Gastroesophageal sphincter (tissue), 4 donors: ENCODE data around the gene RXRA. TPM values are rescaled to one million over a fixed set of nuclear protein-coding genes. Genes with fewer than 3 reads are reported as not detected.

ENCODE experiments used
- ATAC-seq: fragments of 150-250 bp; one replicate; pipeline ENCODE4 v1.9.1; 2016; ENCODE audit warnings: mild to moderate bottlenecking, moderate library complexity
- H3K27ac ChIP-seq, 4 donors: fragments of 200-600 bp; sonication (generic) in 3 of 4; 1 replicate in 3 of 4; 2 replicates in 1 of 4; pipeline ENCODE4 v1.5.1; 2016 to 2019
- H3K27me3 ChIP-seq: fragments of 200-600 bp; sonication (generic); one replicate; pipeline ENCODE4 v1.5.1; 2019
- H3K36me3 ChIP-seq, 2 donors: fragments of 200-600 bp; sonication (generic); one replicate each; pipeline ENCODE4 v1.5.1; 2019; ENCODE audit warnings: control low read depth in 1 of 2
- H3K4me1 ChIP-seq, 3 donors: fragments of 200-600 bp; sonication (generic); 1 replicate in 2 of 3; 2 replicates in 1 of 3; pipeline ENCODE4 v1.5.1; 2016 to 2019; ENCODE audit warnings: control low read depth in 2 of 3
- H3K4me3 ChIP-seq, 2 donors: fragments of 200-600 bp; sonication (generic); one replicate each; pipeline ENCODE4 v1.5.1; 2019; ENCODE audit warnings: mild to moderate bottlenecking in 1 of 2, moderate library complexity in 1 of 2
- H3K9me3 ChIP-seq, 3 donors: fragments of 200-600 bp; sonication (generic); one replicate each; pipeline ENCODE4 v1.5.1; 2017 to 2019; ENCODE audit warnings: control low read depth in 2 of 3
- CTCF ChIP-seq, 4 experiments: fragments of 200-600 bp in 2 of 4; fragments of 450-650 bp in 2 of 4; sonication (generic) in 1 of 4; IDR thresholded peaks; one replicate each; pipeline ENCODE4 v1.5.1; 2017 to 2019; ENCODE audit warnings: antibody characterized with exemption in 4 of 4, mild to moderate bottlenecking in 2 of 4, moderate library complexity in 2 of 4
- EP300 ChIP-seq: sonication (generic); formaldehyde crosslinking; IDR thresholded peaks from one replicate; pipeline ENCODE4 v1.6.1; 2017; ENCODE audit warnings: antibody characterized with exemption, mild to moderate bottlenecking
- POLR2A ChIP-seq, 2 donors: fragments of 450-650 bp; IDR thresholded peaks; one replicate each; pipeline ENCODE4 v1.6.1; 2017; ENCODE audit warnings: antibody characterized with exemption in 2 of 2, mild to moderate bottlenecking in 2 of 2, moderate library complexity in 1 of 2
- POLR2AphosphoS5 ChIP-seq: sonication (generic); formaldehyde crosslinking; IDR thresholded peaks from one replicate; pipeline ENCODE4 v1.6.1; 2017; ENCODE audit warnings: antibody characterized with exemption
- WGBS, 2 donors: methylation state at CpG; one replicate each; pipeline ENCODE4 v1.1.5; 2018; ENCODE audit warnings: low coverage in 1 of 2; 5-methylcytosine and 5-hydroxymethylcytosine counted together
- total RNA-seq, 4 donors: library from RNA; depleted of rRNA; stranded (reverse); fragments of >200 nt; gene quantifications; one replicate each; pipeline ENCODE4 v1.1.0, GENCODE V29; 2016

Gene RXRA
- total RNA-seq, 4 donors from 2014 or later, result 45.1 to 78.9 (median 55.3) TPM

GRCh38 chr9:134390537-134390936 is 64.3 kb downstream of the RXRA start:
- Histone ChIP-seq H3K9me3 (no peaks in the 10 kb centered on the region), H3K36me3 (no peaks in the 10 kb centered on the region), H3K4me1 (peaks cover 0 to 98% (median 77%) of the 10 kb centered on the region in 3 donors), H3K27me3 (no peaks in the 10 kb centered on the region), H3K27ac (peak overlapping the region in 1 of 4 donors; percentile 82), H3K4me3 (no peak overlapping the region)
- no peak for ATAC-seq
- 100% methylated on average over 1 of the region's 17 CpGs; no CpG with 5 or more reads in 1 of the 2 donors for WGBS, 2 donors
- TF ChIP-seq POLR2A (IDR thresholded peaks at IDR 0.05), result no peak
- no peak for TF ChIP-seq CTCF (IDR thresholded peaks at IDR 0.05)
- TF ChIP-seq POLR2AphosphoS5, result no peak
- no peak for TF ChIP-seq EP300

- no peaks in the 10 kb centered on the region for H3K9me3 ChIP-seq
- ATAC-seq, result no peak
- TF ChIP-seq POLR2A (IDR thresholded peaks at IDR 0.05) (no peak), CTCF (IDR thresholded peaks at IDR 0.05) (no peak), EP300 (no peak), POLR2AphosphoS5 (no peak)
- WGBS, 2 donors, result no CpG with 5 or more reads among the region's 11 CpGs
- no peaks in the 10 kb centered on the region for H3K36me3 ChIP-seq
- H3K4me1 ChIP-seq, result peaks cover 0 to 98% (median 77%) of the 10 kb centered on the region in 3 donors
- H3K27ac ChIP-seq, result peak overlapping the region in 1 of 4 donors; percentile 4
- no peaks in the 10 kb centered on the region for H3K27me3 ChIP-seq
- H3K4me3 ChIP-seq, result no peak overlapping the region
Measured at GRCh38 chr9:134390947-134391318, 64.7 kb downstream of the RXRA start.

GRCh38 chr9:134391319-134392231 is 65.3 kb downstream of the RXRA start:
- WGBS, 2 donors, result 50% methylated on average over 2 of the region's 35 CpGs; no CpG with 5 or more reads in 1 of the 2 donors
- Histone ChIP-seq H3K9me3 (no peaks in the 10 kb centered on the region), H3K4me3 (no peak overlapping the region), H3K27ac (peak overlapping the region in 2 of 4 donors; percentile 4 to 5), H3K36me3 (no peaks in the 10 kb centered on the region), H3K4me1 (peaks cover 0 to 98% (median 77%) of the 10 kb centered on the region in 3 donors), H3K27me3 (no peaks in the 10 kb centered on the region)
- ATAC-seq, result no peak
- TF ChIP-seq EP300 (no peak), POLR2AphosphoS5 (no peak), CTCF (IDR thresholded peaks at IDR 0.05) (no peak), POLR2A (IDR thresholded peaks at IDR 0.05) (no peak)

- Histone ChIP-seq H3K36me3 (no peaks in the 10 kb centered on the region), H3K27ac (no peak overlapping the region), H3K4me1 (peaks cover 0 to 98% (median 71%) of the 10 kb centered on the region in 3 donors), H3K4me3 (no peak overlapping the region), H3K27me3 (no peaks in the 10 kb centered on the region), H3K9me3 (no peaks in the 10 kb centered on the region)
- TF ChIP-seq POLR2A (IDR thresholded peaks at IDR 0.05) (no peak), EP300 (no peak), POLR2AphosphoS5 (no peak), CTCF (IDR thresholded peaks at IDR 0.05) (no peak)
- ATAC-seq, result no peak
- WGBS, 2 donors, result 70% methylated on average over 8 of the region's 12 CpGs; no CpG with 5 or more reads in 1 of the 2 donors
Measured at GRCh38 chr9:134392900-134393299, 66.6 kb downstream of the RXRA start.
